Skeletal muscle satellite cell (primary cell): Measurements from ENCODE around the gene COL19A1. TPM values are rescaled to one million over a fixed set of nuclear protein-coding genes. Genes with fewer than 3 reads are reported as not detected.

ENCODE experiments used
- H3K27me3 ChIP-seq: 2 replicates; pipeline ENCODE4 v1.7.0; 2013; ENCODE audit warnings: low read length; ENCODE audit not compliant: control insufficient read depth, insufficient read depth
- H3K36me3 ChIP-seq: 2 replicates; pipeline ENCODE4 v1.7.0; 2013; ENCODE audit warnings: mild to moderate bottlenecking, control low read depth, low read length; ENCODE audit not compliant: insufficient read depth
- H3K4me1 ChIP-seq: 2 replicates; pipeline ENCODE4 v1.7.0; 2013; ENCODE audit warnings: low read length; ENCODE audit not compliant: control insufficient read depth, insufficient read depth
- H3K4me2 ChIP-seq: 2 replicates; pipeline ENCODE4 v1.7.0; 2013; ENCODE audit warnings: mild to moderate bottlenecking, low read length
- H3K4me3 ChIP-seq: 2 replicates; pipeline ENCODE4 v1.7.0; 2013; ENCODE audit warnings: low read length
- H3K9ac ChIP-seq: 2 replicates; pipeline ENCODE4 v1.7.0; 2013; ENCODE audit warnings: mild to moderate bottlenecking, low read depth, low read length, moderate library complexity
- H3K9me3 ChIP-seq: replicated peaks from 2 replicates; pipeline ENCODE4 v1.7.0; 2013; ENCODE audit warnings: mild to moderate bottlenecking, control low read depth, low read length
- small RNA-seq: library from RNA; depleted of rRNA; stranded (forward); fragments of <200 nt; gene quantifications from one replicate; pipeline ENCODE3, GENCODE V24; 2012

COL19A1 gene

GRCh38 chr6:70253923-70254322 is 387.6 kb downstream of the COL19A1 start:
- H3K9ac ChIP-seq, result no peak overlapping the region
- H3K4me2 ChIP-seq, result no peak overlapping the region
- H3K36me3 ChIP-seq, result no peaks in the 10 kb centered on the region
- H3K4me3 ChIP-seq, result no peak overlapping the region
- peaks cover 9% of the 10 kb centered on the region for H3K27me3 ChIP-seq
- H3K4me1 ChIP-seq, result no peaks in the 10 kb centered on the region
- H3K9me3 ChIP-seq, result no peaks in the 10 kb centered on the region

- peaks cover 5% of the 10 kb centered on the region for H3K27me3 ChIP-seq
- H3K4me3 ChIP-seq, result no peak overlapping the region
- no peaks in the 10 kb centered on the region for H3K36me3 ChIP-seq
- H3K9ac ChIP-seq, result no peak overlapping the region
- no peak overlapping the region for H3K4me2 ChIP-seq
- no peaks in the 10 kb centered on the region for H3K9me3 ChIP-seq
- H3K4me1 ChIP-seq, result no peaks in the 10 kb centered on the region
Measured at GRCh38 chr6:70254784-70255183, 388.4 kb downstream of the COL19A1 start.

GRCh38 chr6:70257768-70258273 is 391.5 kb downstream of the COL19A1 start:
- Histone ChIP-seq H3K36me3 (no peaks in the 10 kb centered on the region), H3K27me3 (peaks cover 4% of the 10 kb centered on the region), H3K4me2 (no peak overlapping the region), H3K4me1 (no peaks in the 10 kb centered on the region), H3K9ac (no peak overlapping the region), H3K4me3 (no peak overlapping the region), H3K9me3 (no peaks in the 10 kb centered on the region)

- Histone ChIP-seq H3K9me3 (no peaks in the 10 kb centered on the region), H3K36me3 (no peaks in the 10 kb centered on the region), H3K4me1 (no peaks in the 10 kb centered on the region), H3K4me2 (no peak overlapping the region), H3K4me3 (no peak overlapping the region), H3K9ac (no peak overlapping the region), H3K27me3 (peaks cover 6% of the 10 kb centered on the region)
Measured at GRCh38 chr6:70258483-70258882, 392.1 kb downstream of the COL19A1 start.

Small RNAs within 50 kb of the gene (small RNA-seq; reads per million reads assigned to genes)
- gene RPL37P15, result not detected
